HCT116 (cell line): ENCODE results near the gene PNMT. TPM values are rescaled to one million over a fixed set of nuclear protein-coding genes. Genes with fewer than 3 reads are reported as not detected.

Experiments
- ATAC-seq: fragments of 200-7000 bp; cut with Tn5 transposase; 2 replicates; pipeline ENCODE4 v1.9.1; 2020; ENCODE audit warnings: mild to moderate bottlenecking, moderate library complexity
- BruUV-seq: library from RNA; stranded (reverse); fragments of 400-500 nt; replicated peaks from 2 replicates; lab custom pipeline; 2021; lab: Mats Ljungman, UMichigan
- CTCF ChIA-PET: fragments of 300-600 bp; sonication (Branson Sonifier 250); formaldehyde crosslinking; loops from one replicate; lab custom pipeline; 2021; ENCODE audit warnings: antibody characterized with exemption; lab: Charles Lee
- POLR2A ChIA-PET: fragments of 300-600, 350-600 bp; sonication (Branson Sonifier 250); formaldehyde crosslinking; loops from one replicate; lab custom pipeline; 2021; ENCODE audit warnings: antibody characterized with exemption; lab: Charles Lee
- RAD21 ChIA-PET, 2 experiments: fragments of 300-600 bp; sonication (Branson Sonifier 250); formaldehyde crosslinking; loops; one replicate each; lab custom pipeline; 2023; ENCODE audit warnings: low total read pairs in 2 of 2; ENCODE audit not compliant: uncharacterized antibody in 2 of 2, unreplicated experiment in 2 of 2, low non-redundant PET in 1 of 2; lab: Charles Lee
- DNase-seq: peaks from one replicate; pipeline ENCODE4 v3.0.0-alpha.2; 2010; ENCODE audit warnings: low read depth, low spot score
- H2AFZ ChIP-seq: fragments of 200-600 bp; shearing (Covaris generic), sonication (generic); 2 replicates; pipeline ENCODE4 v1.6.1; 2017; ENCODE audit warnings: low read depth, mixed run types, mixed read lengths, antibody characterized with exemption, low read length; ENCODE audit not compliant: poor library complexity, severe bottlenecking
- H3K27ac ChIP-seq: 2 replicates; pipeline ENCODE4 v1.5.1; 2012; ENCODE audit warnings: low read depth, low read length
- H3K27me3 ChIP-seq: fragments of 200-600 bp; sonication (generic); 2 replicates; pipeline ENCODE4 v1.6.1; 2016; ENCODE audit warnings: mixed run types, low read length, mixed read lengths; ENCODE audit not compliant: insufficient read depth
- H3K36me3 ChIP-seq, 2 experiments: fragments of 200-500 bp in 1 of 2; fragments of 200-600 bp in 1 of 2; sonication (Bioruptor generic) in 1 of 2; sonication (generic) in 1 of 2; 2 replicates each; pipeline versions ENCODE4 v1.5.1 to v1.6.1; 2014 to 2016; ENCODE audit warnings: low read length in 2 of 2, inconsistent platforms in 1 of 2, mixed read lengths in 1 of 2, mixed run types in 1 of 2; ENCODE audit not compliant: insufficient read depth in 2 of 2, control insufficient read depth in 1 of 2
- H3K4me1 ChIP-seq, 2 experiments: fragments of 200-600 bp in 1 of 2; sonication (generic) in 1 of 2; 2 replicates each; pipeline versions ENCODE4 v1.5.1 to v1.6.1; 2012 to 2017; ENCODE audit warnings: low read length in 2 of 2, inconsistent platforms in 1 of 2, mild to moderate bottlenecking in 1 of 2, mixed read lengths in 1 of 2, mixed run types in 1 of 2, moderate library complexity in 1 of 2; ENCODE audit not compliant: insufficient read depth in 2 of 2, control insufficient read depth in 1 of 2
- H3K4me2 ChIP-seq: fragments of 200-600 bp; sonication (generic); 2 replicates; pipeline ENCODE4 v1.6.1; 2017; ENCODE audit warnings: mixed run types, low read length, mixed read lengths
- H3K4me3 ChIP-seq, 2 experiments: fragments of 200-600 bp in 1 of 2; sonication (generic) in 1 of 2; replicated peaks in 1 of 2; 2 replicates each; pipeline ENCODE4 v1.5.1; 2011 to 2016; ENCODE audit warnings: low read length in 2 of 2, control low read depth in 1 of 2, low read depth in 1 of 2, mild to moderate bottlenecking in 1 of 2, mixed read lengths in 1 of 2, mixed run types in 1 of 2
- H3K79me2 ChIP-seq: fragments of 200-600 bp; sonication (generic); 2 replicates; pipeline ENCODE4 v1.6.1; 2017; ENCODE audit warnings: mild to moderate bottlenecking, mixed run types, low read length, moderate library complexity, mixed read lengths; ENCODE audit not compliant: insufficient read depth
- H3K9ac ChIP-seq: fragments of 200-600 bp; sonication (generic); 2 replicates; pipeline ENCODE4 v1.6.1; 2016; ENCODE audit warnings: low read length, mixed read lengths
- H3K9me2 ChIP-seq: fragments of 200-600 bp; sonication (generic), shearing (Covaris generic); 2 replicates; pipeline ENCODE4 v1.6.1; 2017; ENCODE audit warnings: mixed run types, mild to moderate bottlenecking, moderate library complexity; ENCODE audit not compliant: insufficient read depth
- H3K9me3 ChIP-seq, 2 experiments: fragments of 200-500 bp in 1 of 2; fragments of 200-600 bp in 1 of 2; sonication (Bioruptor generic) in 1 of 2; sonication (generic) in 1 of 2; 2 replicates each; pipeline ENCODE4 v1.6.1; 2014 to 2017; ENCODE audit warnings: low read length in 2 of 2, mixed read lengths in 2 of 2, inconsistent platforms in 1 of 2, low read depth in 1 of 2, mild to moderate bottlenecking in 1 of 2, mixed run types in 1 of 2, moderate library complexity in 1 of 2; ENCODE audit not compliant: control insufficient read depth in 1 of 2, insufficient read depth in 1 of 2
- H4K20me1 ChIP-seq: fragments of 200-600 bp; sonication (generic), shearing (Covaris generic); 2 replicates; pipeline ENCODE4 v1.6.1; 2017; ENCODE audit warnings: mixed run types, mild to moderate bottlenecking, moderate library complexity; ENCODE audit not compliant: insufficient read depth
- JUND ChIP-seq: IDR thresholded peaks from 2 replicates; pipeline ENCODE4 v1.6.1; 2012
- POLR2AphosphoS5 ChIP-seq: IDR thresholded peaks from 2 replicates; pipeline ENCODE4 v1.6.1; 2011; ENCODE audit warnings: mild to moderate bottlenecking, low read depth, low read length, moderate library complexity
- TCF7L2 ChIP-seq: IDR thresholded peaks from 2 replicates; pipeline ENCODE4 v1.7.0; 2011; ENCODE audit warnings: borderline replicate concordance, inconsistent platforms; ENCODE audit not compliant: insufficient read depth, insufficient read length; ENCODE audit errors: extremely low read depth
- YY1 ChIP-seq: IDR thresholded peaks from 2 replicates; pipeline ENCODE4 v1.6.1; 2011; ENCODE audit warnings: low read length, low read depth, moderate library complexity, mild to moderate bottlenecking; ENCODE audit not compliant: insufficient replicate concordance; ENCODE audit errors: extremely low read depth
- ZFX ChIP-seq: fragments of 450-650 bp; IDR thresholded peaks from 2 replicates; pipeline ENCODE4 v1.6.1; 2017
- intact Hi-C: fragments of 100-400 bp; cut with micrococcal nuclease; formaldehyde crosslinking; loops from 2 replicates; pipeline ENCODE4 v1.10.0; 2022
- total RNA-seq: library from RNA; stranded (reverse); gene quantifications from one replicate; pipeline ENCODE4 v1.2.1, GENCODE V29; 2021; ENCODE audit not compliant: unreplicated experiment
- TF ChIP-seq, protein P1 (sequence below): IDR thresholded peaks from 2 replicates; pipeline ENCODE4 v1.6.1; 2012; ENCODE audit warnings: low read depth
- TF ChIP-seq, protein P2 (sequence below): IDR thresholded peaks from 2 replicates; pipeline ENCODE4 v1.6.1; 2012
- TF ChIP-seq, protein P3 (sequence below): IDR thresholded peaks from 2 replicates; pipeline ENCODE4 v1.6.1; 2011; ENCODE audit warnings: mild to moderate bottlenecking, low read length, moderate library complexity; ENCODE audit not compliant: insufficient replicate concordance; ENCODE audit errors: extremely low read depth

PNMT gene
- total RNA-seq, 1 experiment from 2014 or later, result not detected

DNA sequence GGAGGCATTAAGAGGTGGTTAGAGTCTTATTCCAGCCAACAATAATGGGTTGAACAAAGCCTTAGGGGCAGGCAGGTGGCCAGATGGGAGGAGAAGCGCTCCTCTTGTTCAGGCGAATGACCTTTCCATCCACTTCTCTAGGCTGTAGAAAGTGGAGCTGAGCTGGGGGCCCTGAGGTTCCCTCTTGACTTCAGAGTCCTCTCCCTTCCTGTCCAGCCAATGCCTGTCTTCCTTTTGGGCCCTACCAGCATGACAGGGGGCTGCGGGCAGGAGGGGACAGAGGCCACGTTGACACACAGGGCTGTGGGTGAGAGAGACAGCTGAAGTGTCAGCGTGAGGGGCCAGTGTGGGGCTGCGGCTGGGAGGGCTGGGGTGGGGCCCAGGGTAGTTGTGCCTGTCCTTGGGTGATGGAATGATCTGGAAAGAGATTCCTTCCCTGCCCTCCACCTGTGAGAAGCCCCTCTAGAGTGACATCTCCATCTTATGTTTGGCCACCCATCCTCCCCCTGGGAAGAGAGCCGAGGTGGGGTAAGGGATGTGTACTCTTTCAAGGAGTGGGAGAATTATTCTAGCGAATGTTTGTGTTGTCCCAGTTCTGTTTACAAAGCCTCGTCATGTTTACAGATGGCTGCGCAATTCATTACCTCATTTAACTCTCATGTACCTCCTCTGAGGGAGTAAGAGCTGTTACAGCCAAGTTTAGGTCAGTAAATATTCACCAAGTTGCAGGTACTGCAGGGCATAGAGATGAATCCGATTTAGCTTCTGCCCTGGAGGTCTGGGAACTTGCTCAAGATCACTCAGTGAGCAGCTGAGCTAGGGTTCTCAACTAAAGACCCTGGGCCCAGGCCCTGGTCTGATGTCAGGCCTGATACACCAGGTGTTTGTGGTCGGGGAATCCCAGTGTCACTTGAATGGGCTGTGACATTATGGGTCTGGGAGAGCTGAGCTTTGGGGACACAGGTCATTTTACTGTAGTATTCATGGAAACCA, 34.9 kb downstream of the PNMT start:
- H3K9me2 ChIP-seq, result no peaks in the 10 kb centered on the region
- POLR2A ChIA-PET, result no interaction called here
- no peaks in the 10 kb centered on the region for H3K27me3 ChIP-seq
- ATAC-seq (no peak), DNase-seq (no peak)
- no peak overlapping the region for H3K9ac ChIP-seq
- H3K79me2 ChIP-seq, result peaks cover 64% of the 10 kb centered on the region
- H3K9me3 ChIP-seq, result no peaks in the 10 kb centered on the region
- H4K20me1 ChIP-seq, result no peaks in the 10 kb centered on the region
- intact Hi-C loops, result no loop called here
- H3K4me3 ChIP-seq, result no peak overlapping the region
- peaks cover 44 to 68% of the 10 kb centered on the region in 2 experiments for H3K4me1 ChIP-seq
- no TSS peak for BruUV-seq
- H3K36me3 ChIP-seq, result peaks cover 0 to 3% of the 10 kb centered on the region in 2 experiments; a peak in 1 of 4 replicates
- no peak overlapping the region for H3K27ac ChIP-seq
- no peak overlapping the region for H2AFZ ChIP-seq
- RAD21 ChIA-PET, result interaction anchor here in 1 of 2 experiments (0.6 kb wide), 1 partner anchor 88 kb away, joined by 3 read pairs; no protein-coding TSS in a partner anchor
- CTCF ChIA-PET, result interaction anchor here (0.7 to 1.2 kb wide), 3 partner anchors 15 to 80 kb away, joined by 3 read pairs; partner anchors contain the start of gene MIEN1
- TF ChIP-seq, protein P1, sequence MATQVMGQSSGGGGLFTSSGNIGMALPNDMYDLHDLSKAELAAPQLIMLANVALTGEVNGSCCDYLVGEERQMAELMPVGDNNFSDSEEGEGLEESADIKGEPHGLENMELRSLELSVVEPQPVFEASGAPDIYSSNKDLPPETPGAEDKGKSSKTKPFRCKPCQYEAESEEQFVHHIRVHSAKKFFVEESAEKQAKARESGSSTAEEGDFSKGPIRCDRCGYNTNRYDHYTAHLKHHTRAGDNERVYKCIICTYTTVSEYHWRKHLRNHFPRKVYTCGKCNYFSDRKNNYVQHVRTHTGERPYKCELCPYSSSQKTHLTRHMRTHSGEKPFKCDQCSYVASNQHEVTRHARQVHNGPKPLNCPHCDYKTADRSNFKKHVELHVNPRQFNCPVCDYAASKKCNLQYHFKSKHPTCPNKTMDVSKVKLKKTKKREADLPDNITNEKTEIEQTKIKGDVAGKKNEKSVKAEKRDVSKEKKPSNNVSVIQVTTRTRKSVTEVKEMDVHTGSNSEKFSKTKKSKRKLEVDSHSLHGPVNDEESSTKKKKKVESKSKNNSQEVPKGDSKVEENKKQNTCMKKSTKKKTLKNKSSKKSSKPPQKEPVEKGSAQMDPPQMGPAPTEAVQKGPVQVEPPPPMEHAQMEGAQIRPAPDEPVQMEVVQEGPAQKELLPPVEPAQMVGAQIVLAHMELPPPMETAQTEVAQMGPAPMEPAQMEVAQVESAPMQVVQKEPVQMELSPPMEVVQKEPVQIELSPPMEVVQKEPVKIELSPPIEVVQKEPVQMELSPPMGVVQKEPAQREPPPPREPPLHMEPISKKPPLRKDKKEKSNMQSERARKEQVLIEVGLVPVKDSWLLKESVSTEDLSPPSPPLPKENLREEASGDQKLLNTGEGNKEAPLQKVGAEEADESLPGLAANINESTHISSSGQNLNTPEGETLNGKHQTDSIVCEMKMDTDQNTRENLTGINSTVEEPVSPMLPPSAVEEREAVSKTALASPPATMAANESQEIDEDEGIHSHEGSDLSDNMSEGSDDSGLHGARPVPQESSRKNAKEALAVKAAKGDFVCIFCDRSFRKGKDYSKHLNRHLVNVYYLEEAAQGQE, result no peak
- TF ChIP-seq TCF7L2 (no peak), ZFX (no peak), POLR2AphosphoS5 (no peak), YY1 (no peak), JUND (no peak)
- TF ChIP-seq, protein P2, sequence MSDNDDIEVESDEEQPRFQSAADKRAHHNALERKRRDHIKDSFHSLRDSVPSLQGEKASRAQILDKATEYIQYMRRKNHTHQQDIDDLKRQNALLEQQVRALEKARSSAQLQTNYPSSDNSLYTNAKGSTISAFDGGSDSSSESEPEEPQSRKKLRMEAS, result no peak
- TF ChIP-seq, protein P3, sequence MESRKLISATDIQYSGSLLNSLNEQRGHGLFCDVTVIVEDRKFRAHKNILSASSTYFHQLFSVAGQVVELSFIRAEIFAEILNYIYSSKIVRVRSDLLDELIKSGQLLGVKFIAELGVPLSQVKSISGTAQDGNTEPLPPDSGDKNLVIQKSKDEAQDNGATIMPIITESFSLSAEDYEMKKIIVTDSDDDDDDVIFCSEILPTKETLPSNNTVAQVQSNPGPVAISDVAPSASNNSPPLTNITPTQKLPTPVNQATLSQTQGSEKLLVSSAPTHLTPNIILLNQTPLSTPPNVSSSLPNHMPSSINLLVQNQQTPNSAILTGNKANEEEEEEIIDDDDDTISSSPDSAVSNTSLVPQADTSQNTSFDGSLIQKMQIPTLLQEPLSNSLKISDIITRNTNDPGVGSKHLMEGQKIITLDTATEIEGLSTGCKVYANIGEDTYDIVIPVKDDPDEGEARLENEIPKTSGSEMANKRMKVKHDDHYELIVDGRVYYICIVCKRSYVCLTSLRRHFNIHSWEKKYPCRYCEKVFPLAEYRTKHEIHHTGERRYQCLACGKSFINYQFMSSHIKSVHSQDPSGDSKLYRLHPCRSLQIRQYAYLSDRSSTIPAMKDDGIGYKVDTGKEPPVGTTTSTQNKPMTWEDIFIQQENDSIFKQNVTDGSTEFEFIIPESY, result no peak
- H3K4me2 ChIP-seq, result no peak overlapping the region
